Stimulated activated CD4-positive, alpha-beta T cell treated with anti-CD3 and anti-CD28 coated beads, Interleukin-1b, Interleukin-23, amount 100 ng/mL, for 4 hours (primary cell): Measurements from ENCODE around the gene SIT1.
A peak's percentile ranks its signal among the peaks of the same experiment; 100 is the strongest.
"Not testable (repeated sequence)": the region's sequence is repeated elsewhere in the genome, so short reads cannot be mapped to it uniquely, and the experiment has no call there.

Experiments used
- DNase-seq, 2 donors: peaks; one replicate each; pipeline ENCODE4 v3.0.0-alpha.2; 2020; ENCODE audit warnings: low read depth in 2 of 2

The SIT1 gene

DNA sequence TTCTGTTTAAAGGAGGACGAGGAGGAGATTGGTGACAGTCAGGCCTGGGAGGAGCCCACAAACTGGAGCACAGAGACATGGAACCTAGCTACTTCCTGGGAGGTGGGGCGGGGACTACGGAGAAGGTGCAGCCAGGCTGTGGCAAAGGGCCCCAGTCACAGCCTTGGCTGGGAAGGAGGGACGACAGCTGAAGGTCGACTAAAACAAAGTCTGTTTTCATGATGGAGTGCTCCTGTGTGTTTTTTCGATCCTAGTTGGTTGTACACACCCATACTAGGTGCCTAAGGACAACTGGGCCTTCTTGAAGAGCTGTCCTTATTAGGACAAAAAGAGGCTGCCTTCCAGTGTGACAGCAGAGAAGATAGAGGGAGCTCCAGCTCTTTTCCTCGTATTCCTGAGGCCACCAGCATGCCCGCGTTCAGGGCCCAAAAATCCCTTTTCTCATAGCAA lies 10.3 kb upstream of the SIT1 start:
- DNase-seq, result no peak

DNA sequence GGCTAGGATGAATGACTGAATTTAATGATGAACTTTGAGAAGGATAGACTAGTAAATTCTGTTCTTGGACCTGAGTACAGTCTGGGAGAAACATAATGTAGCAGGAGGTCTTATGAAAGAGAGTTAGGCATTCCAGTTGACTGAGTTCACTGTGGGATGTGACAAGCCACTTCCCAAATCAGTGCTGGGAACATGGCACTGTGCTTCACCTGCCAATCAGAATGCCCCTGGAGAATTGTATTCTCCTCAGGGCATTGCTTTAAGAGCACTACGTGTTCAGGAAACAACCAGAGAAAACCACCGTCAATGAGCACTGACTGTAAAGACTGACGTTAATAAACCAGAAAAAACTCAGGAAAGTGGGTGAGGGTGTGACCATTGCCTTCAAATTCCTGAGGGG lies 8.6 kb upstream of the SIT1 start:
- no peak for DNase-seq

DNA sequence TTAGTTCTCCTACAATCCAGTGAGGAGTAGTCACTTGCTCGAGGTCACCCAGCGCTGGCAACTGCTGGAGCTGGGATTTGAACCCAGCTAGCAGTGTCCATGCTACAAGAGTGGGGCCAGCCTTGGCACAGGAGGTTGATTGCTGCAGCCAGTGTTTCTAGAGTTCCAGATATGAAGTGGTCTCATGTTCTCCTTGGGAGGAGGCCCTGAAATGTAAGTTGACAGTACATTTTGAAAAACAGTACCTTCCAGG lies 8.2 kb upstream of the SIT1 start:
- DNase-seq, result no peak

DNA sequence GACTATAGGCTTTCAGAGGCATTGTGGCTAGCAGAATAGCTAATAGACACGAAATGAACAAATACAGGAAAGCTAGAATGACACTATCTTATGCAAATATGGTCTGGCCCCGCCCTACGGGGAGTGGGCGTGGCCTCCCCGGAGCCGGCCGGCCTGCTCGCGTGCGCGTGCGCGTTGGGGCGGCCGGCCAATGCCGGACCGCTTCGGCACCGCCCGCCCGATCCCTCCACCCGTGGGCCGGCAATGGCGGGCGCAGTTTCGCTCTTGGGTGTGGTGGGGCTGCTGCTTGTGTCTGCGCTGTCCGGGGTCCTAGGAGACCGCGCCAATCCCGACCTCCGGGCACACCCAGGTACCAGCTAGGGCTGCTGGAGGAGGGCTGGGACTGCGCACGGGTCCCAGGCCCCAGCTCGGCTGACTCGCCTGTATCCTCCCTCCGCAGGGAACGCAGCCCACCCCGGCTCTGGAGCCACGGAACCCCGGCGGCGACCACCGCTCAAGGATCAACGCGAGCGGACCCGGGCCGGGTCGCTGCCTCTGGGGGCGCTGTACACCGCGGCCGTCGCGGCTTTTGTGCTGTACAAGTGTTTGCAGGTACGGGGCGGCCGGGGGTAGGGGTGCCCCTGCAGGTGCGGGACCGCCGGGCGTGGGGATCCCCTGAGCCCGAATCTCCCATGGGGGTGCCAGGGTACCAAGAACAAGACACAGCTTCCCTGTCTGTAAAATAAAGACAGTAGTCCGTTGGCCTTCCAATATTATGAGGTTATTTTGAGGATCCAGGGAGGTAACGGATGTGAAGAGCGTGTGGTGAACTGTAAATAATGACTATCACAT lies 7.6 kb upstream of the SIT1 start, which contains the start of gene CCDC107:
TSS of gene CCDC107 (plus strand) at position 156 of the 831 bp plus-strand sequence. CDS start at position 244, 88 bp downstream.
- DNase-seq, result peak; percentile 74 to 81

DNA sequence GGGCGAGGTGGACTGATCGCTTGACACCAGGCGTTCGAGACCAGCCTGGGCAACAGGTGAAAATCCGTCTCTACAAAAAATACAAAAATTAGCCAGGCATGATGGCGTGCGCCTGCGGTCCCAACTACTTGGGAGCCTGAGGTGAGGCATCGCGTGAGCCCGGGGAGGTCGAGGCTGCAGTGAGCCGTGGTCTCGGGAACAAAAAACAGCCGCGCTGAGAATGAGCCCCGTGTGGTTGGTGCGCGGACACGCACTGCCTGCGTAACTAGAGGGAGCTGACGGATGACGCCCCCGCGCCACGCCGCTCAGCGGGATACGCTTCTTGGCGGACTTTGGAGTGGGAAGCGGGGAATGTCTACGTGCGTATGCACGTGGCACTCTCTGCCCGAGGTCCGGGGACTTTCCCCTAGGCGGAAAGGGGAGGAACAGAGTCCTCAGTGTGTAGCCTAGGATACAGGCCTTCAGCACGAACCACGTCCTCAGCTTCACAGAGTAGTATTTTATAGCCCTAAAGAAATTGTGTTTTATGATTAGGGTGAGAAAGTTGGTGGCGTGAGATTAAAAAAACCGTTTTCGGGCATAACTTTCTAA lies 6.9 kb upstream of the SIT1 start, which contains the start of gene RMRP:
TSS of gene RMRP (minus strand) at position 474 of the 591 bp plus-strand sequence.
- peak; percentile 88 to 91 for DNase-seq

DNA sequence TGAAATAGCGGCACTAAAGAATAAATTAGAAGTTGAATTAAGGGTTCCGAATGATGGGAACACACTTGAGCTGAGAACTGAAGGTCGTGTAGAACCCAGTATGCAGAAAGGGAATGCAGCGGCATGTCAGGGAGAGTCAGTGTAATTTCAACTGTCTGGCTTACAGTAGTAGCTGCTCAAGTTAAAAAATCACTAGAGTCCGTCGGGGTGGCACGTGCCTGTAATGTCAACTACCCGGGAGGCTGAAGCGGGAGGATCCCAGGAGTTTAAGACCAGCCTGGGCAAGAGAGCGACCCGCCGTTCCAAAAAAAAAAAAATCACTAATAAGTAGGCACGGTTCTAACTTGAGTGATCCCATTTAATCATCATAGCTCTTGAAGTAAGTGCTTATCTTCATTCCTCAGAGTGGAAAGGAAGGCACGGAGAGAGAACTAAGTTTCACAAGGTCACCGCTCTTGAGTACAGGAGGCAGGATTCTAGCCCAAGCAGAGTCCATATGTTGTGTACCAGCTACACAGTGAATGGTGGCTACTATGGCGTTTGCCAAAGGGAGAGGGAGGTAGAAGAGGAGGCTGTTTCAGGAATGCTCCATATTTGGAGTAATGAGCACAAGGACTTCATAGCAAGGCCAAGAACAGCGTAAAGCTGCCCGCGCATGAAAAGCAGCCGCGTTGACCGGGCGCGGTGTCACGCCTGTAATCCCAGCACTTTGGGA lies 6.3 kb upstream of the SIT1 start:
- no peak for DNase-seq

DNA sequence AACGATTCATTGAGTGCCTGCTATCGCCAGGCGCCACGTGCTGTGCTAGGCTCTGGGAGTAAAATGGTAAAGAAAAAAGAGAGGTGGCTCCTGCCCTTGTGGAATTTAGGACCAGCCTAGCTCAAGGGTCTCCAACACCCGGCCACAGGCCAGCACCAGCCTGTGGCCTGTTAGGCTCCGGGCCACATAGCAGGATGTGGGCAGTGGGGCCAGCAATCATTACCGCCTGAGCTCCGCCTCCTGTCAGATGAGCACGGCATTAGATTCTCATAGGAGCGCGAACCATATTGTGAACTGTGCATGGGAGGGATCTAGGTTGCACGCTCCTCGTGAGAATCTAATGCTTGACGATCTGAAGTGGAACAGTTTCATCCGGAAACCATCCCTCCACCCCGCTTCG lies 5.6 kb upstream of the SIT1 start:
- no peak for DNase-seq

DNA sequence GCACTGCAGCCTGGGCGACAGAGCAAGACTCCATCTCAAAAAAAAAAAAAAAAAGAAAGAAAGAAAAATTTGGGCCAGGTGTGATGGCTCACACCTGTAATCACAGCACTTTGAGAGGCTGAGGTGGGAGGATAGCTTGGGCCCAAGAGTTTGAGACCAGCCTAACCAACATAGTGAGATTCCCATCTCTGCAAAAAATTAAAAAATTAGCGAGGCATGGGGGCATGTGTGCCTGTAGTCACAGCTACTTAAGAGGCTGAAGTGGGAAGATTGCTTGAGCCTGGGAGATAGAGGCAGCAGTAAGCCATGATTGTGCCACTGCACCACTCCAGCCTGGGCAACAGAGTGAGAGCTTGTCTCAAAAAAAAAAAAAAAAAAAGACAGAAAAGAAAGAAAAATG lies 2.9 kb upstream of the SIT1 start:
- no peak for DNase-seq

DNA sequence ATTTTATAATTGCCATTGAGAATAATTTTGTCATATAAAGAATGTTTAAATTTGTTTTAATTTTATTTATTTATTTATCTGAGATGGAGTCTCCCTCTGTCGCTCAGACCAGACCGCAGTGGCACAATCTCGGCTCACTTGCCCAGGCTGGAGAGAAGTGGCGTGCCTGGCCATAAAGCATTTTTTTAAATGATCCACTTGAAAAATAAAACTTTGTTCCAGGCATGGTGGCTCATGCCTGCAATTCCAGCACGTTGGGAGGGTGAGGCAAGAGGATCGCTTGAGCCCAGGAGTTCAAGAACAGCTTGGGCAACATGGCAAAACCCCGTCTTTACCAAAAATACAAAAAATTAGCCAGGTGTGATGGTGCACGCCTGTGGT lies 2.1 kb upstream of the SIT1 start:
- no peak for DNase-seq

DNA sequence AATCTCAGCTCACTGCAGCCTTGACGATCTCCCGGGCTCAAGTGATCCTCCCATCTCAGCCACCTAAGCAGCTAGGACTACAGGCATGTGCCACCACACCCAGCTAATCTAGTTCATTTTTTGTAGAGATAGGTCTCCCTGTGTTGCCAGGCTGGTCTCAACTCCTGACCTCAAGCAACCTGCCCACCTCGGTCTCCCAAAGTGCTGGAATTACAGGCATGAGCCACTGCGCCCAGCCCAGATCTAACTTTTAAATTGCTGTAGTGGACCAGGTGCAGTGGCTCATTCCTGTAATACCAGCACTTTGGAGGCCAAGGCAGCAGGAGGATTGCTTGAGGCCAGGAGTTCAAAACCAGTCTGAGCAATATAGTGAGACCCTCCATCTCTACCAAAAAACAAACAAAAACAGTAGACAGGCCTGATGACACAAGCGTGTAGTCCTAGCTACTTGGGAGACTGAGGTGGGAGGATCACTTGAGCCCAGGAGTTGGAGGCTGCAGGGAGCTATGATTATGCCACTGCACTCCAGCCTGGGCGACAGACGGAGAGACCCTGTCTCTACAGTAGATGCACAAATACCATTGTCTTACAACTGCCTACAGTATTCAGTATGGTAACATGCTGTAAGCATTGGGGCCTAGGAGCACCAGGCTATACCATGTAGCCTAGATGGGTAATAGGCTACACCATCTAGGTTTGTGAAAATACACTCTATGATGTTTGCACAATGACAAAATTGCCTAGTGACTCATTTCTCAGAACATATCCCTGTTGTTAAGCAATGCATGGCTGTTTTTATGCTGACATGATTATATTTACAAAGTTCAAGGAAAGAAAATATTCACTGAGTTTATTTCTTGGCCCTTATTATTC lies 1.5 kb upstream of the SIT1 start:
- DNase-seq, result no peak

DNA sequence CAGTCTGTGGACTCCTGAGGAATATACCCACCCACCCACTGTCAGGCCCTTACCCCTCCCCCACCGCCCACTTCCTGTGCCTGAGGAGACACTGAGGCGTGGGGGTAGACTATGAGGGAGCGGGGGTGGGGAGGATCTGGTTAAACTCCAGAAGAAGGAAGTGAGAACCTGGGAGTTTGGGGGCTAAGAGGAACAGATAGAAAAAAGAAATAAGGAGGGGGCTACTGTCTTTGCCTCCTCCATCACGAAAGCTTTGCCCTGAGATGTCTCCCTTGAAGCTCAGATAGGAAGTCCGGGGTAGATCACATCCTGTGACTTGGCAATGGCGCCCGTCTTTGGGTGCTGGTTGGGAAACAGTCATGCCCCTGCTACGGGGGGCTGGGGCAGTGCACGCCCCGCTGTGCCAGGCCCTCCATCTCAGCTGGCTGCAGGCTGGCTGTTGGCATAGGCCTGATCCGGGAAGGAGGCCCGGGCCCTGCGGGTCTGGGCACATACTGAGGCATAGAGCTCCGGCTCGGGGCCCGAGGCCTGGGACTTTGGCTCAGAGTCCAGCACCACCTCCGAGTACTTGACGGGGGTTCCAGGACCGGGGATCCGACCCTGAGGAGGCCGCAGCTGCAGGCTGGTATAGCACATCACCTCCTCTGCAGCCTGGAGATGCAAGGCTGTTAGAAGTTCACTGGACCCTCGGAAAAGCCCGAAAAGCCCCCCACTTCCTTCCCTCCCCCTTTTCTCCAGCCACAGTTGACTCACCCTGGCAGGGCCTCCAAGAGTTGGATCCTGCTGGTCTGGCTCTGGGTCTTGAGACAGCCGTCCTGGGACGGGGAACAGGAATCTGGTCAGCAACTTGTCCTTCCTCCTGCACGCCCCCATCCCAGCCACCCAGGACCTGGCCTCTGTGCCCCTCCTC lies 1.0 kb downstream of the SIT1 start:
- peak in 1 of 2 donors; percentile 40 for DNase-seq

DNA sequence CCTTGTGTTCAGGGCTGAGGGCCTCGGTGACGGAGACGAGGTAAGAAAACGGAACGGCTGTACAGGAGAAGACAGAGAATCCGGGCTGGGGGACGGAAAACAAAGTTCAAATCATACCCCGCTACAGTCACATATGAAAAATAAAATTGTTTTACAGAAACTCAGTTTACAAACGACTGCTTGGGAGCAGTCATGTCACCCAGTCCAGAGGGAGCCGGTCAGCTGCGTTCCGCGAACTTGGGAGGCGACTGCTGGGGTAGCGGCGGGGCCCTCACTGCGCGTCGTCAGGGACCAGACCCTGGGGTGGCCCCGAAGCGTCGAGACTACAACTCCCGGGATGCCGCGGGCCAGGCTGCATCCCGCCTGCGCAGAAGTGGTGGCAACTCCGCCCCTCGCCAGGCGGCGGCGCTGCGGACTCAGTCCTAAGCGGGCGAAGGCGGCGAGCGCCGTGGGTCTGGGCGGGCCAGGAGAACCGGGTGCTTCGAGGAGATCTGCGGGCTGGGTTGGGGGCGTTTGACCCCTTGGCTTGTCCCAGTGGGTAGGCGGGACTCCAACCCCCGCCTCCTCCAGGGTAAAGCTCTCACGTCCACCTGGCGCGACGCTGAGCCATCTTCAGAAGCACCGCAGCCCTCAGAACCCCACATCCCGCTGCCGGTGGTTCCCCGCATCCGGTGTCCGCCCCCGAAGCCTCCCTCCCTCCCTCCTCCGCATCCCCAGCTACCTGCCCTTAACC lies 4.0 kb downstream of the SIT1 start:
- peak; percentile 86 to 89 for DNase-seq

DNA sequence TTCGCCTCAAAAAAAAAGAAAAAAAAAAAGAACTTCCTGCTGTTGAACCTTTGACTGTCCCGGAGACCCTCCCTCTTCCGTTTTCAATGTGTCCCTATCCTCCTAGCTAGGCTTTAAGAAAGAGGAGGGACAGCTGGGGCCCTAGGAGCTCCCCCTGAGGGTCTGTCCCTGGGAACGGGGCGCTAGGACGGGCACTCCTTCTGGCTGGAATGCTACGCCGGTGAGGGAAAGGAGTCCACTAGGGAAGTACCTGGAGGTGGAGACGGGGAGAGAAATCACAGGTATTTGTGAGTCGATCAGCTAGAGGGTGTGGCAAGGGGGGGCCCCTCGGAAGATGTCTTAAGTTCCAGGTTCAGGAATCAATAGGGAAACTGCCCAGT lies 4.6 kb downstream of the SIT1 start:
- no peak for DNase-seq

DNA sequence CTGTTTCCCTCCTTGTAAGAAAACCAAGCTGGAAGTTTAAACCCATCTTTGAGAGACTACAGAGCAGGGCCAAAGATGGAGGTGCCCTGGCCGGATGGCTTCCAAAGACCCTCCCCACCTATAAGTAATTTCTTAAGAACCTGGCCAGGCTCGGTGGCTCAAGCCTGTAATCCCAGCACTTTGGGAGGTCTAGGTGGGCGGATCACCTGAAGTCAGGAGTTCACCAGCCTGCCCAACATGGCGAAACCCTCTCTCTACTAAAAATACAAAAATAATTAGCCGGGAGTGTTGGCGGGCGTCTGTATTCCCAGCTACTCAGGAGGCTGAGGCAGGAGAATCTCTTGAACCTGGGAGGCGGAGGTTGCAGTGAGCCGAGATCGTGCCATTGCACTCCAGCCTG lies 5.0 kb downstream of the SIT1 start:
- not testable (repeated sequence) for DNase-seq

DNA sequence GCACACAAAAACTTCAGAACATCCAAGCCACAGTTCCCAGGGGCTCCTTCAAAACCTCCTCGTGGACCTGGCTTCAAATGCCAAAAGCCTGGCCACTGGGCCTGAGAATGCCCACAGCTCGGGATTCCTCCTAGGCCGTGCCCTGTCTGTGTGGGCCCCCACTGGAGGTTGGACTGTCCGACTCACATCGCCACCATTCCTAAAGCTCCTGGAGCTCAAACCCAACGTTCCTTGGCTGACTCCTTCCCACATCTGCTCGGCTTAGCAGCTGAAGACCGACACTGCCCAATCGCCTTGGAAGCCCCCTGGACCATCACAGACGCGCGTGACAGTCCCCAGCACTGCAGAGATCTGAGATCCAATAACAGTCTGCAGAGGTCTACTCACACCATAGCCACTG lies 7.7 kb downstream of the SIT1 start:
- no peak for DNase-seq

DNA sequence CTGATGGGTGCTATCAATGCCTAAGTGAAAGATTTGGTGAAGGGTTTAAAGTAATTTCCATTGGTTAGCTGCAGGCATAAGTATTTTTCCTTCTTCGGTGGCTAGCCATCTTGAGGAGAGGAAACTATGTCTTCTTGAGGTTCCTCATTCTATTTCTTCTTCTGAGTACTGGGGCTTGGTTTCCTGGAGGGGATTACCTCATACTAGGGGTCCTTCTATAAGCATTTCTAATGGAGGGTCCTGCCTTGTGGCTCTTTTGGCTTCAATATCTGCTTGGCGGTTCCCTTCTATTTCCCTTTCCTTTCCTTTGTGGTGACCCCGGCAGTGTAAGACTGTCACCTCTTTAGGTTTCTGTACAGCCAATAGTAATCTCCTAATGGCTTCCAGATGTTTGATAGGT lies 9.3 kb downstream of the SIT1 start:
- DNase-seq, result not testable (repeated sequence)

DNA sequence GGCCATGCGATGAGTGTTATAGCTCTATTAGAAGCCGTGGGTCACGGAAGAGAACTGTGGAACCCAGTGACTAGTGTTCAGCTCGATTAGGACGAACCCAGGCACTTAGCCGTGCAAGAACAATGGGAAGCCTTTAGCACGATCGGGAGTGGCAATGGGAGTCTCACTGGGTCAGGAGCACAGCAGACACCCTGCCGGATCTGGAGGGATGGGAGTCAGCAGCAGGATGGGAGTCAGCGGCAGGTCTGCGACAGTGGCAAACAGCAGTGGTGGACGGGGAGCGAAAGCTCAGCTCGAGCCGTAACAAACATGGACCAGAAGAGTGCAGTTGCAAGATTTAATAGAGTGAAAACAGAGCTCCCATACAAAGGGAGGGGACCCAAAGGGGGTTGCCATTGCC lies 10.3 kb downstream of the SIT1 start:
- DNase-seq, result not testable (repeated sequence)

DNA sequence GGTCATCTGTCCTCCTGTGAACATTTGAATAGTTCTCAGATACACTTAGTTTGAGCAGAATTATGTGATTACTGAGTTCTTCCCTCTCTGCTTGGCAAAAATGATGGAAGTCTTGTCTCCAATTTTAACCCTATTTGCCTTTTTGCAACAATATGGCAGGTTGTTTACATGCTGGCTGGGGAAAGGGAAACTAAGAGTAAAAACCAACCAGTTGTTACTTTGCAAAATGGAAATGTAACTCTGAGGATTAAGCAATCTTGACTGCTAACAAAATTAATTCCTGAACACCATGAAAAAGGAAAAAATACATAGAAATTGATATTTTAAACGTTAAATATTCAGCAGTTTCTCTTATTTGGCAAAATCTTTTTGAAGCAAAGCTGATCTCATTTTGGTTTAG lies 11.1 kb downstream of the SIT1 start:
- DNase-seq, result no peak

DNA sequence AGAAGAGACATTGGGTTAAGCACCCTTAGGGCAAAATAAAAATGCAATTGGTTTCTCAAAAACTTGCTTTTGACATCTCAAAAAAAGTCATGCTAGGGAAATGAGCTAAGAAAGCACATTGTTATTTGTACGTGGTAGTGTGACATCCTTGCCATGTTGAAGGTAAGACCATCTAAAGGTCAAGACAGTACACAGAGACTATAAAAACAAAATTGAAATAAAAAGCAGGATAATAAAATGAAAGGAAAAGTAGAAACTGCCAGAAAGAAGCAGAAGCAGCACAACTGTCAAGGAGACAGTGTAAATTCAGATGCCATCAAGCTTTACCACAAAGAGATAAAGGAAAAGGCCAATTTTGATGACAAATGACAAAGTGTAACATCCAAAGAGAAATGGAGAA lies 11.5 kb downstream of the SIT1 start:
- not testable (repeated sequence) for DNase-seq

DNA sequence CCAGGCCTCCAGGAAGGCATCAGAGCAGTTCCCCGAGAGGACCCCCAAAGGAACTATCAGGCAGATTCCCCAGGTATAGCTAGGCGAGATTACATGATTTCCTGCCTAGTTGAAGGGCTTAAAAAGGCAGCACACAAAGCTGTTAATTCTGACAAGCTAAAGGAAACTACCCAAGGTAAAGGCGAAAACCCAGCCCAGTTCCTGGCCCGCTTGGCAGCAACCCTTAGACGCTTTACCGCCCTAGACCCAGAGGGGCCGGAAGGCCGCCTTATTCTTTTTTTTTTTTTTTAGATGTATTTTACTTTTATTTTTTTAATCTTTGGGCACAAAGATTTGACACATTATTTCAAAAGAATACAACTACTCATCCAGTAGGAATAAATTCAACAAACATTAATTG lies 12.0 kb downstream of the SIT1 start:
- DNase-seq, result not testable (repeated sequence)
